Stimulated activated CD8-positive, alpha-beta memory T cell treated with anti-CD3 and anti-CD28 coated beads, Interleukin-2, amount 100 ng/mL, for 48 hours (primary cell): ENCODE measurements around the gene COPZ2.
"Not testable (repeated sequence)": the region's sequence is repeated elsewhere in the genome, so short reads cannot be mapped to it uniquely, and the experiment has no call there.

Experiments used
- DNase-seq, 2 donors: peaks; one replicate each; pipeline ENCODE4 v3.0.0-alpha.2; 2020; ENCODE audit warnings: low read depth in 2 of 2

The COPZ2 gene, protein sequence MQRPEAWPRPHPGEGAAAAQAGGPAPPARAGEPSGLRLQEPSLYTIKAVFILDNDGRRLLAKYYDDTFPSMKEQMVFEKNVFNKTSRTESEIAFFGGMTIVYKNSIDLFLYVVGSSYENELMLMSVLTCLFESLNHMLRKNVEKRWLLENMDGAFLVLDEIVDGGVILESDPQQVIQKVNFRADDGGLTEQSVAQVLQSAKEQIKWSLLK

DNA sequence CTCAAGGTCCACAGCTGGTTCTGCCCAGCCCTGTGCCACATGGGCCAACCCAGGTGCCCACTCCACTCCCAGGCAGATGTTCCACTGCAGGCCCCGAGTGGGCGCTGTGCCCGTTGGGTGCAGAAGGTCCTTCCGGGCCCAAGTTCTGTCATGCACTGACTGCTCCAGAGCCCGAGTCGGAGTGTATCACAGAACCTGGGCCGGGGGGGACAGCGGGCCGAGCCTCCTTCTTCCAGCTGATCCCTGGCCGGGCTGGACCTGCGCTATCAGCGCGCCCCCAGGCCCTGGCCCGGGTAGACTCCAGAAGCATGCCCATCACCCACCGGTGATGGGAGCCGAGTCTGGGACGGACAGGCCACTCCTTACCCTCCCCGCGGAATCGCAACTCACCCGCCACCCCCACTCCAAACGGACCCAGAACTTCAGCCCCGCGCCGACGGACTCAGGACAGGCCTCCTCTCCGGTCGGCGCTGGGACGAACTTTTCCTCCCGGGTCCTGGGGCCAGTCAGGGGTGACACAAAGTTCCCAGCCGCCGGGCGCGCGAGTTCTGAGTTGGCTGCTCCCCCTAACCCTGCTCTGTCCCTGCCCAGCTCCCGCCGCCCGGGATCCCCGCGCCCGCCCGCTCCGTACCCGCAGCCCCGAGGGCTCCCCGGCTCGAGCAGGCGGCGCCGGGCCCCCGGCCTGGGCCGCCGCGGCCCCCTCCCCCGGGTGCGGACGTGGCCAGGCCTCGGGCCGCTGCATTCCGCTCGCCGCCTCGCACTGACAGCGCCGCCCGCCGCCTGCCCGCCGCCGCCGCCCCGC is at the start of gene COPZ2:
TSS of gene COPZ2 (minus strand) at position 762 of the 802 bp plus-strand sequence. CDS start at position 742, 20 bp downstream.
- peak in 1 of 2 donors; percentile 52 for DNase-seq

DNA sequence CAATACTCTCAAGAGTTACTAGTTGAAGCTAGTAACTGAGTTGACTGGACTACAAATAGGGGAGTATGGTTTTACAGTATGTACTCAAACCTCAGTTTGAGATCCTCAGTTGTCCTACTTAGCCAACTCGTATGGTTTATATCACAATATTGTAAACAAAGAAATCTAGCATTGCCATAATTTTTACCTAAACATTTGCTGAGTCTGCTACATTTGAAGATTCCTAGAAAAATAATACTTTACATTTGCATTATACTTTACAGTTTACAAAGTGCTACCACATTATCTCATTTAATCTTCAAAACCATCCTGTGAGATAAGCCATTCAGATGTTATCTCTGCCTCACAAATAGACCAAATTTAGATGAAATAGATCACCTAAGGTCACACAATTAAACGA is 47.3 kb upstream of the COPZ2 start:
- no peak for DNase-seq

DNA sequence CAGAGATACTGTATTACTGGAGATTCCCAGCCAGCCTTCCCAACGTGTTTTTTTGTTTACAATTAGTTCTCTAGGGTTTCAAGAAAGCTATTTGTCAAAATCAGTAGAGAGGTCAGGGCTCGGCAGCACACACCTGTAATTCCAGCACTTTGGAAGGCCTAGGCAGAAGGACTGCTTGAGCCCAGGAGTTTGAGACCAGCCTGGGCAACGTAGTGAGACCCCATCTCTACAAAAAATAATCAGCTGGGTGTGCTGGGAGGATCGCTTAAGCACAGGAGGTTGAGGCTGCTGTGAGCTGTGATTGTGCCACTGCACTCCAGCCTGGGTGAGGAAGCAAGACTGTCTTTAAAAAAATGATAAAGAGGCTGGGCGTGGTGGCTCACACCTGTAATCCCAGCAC is 44.3 kb upstream of the COPZ2 start:
- no peak for DNase-seq

DNA sequence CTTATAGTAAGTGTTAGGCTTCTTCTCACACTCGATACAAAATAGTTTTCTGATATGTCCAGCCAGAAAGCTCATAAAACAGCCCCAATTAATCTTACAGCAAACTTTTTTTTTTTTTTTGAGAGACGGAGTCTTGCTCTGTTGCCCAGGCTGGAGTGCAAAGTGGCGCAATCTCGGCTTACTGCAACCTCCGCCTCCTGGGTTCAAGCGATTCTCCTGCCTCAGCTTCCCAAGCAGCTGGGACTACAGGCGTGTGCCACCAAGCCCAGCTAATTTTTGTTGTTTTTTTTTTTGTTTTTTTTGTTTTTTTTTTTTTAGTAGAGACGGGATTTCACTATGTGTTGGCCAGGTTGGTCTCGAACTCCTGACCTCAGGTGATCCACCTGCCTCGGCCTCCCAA is 39.6 kb upstream of the COPZ2 start:
- not testable (repeated sequence) for DNase-seq

DNA sequence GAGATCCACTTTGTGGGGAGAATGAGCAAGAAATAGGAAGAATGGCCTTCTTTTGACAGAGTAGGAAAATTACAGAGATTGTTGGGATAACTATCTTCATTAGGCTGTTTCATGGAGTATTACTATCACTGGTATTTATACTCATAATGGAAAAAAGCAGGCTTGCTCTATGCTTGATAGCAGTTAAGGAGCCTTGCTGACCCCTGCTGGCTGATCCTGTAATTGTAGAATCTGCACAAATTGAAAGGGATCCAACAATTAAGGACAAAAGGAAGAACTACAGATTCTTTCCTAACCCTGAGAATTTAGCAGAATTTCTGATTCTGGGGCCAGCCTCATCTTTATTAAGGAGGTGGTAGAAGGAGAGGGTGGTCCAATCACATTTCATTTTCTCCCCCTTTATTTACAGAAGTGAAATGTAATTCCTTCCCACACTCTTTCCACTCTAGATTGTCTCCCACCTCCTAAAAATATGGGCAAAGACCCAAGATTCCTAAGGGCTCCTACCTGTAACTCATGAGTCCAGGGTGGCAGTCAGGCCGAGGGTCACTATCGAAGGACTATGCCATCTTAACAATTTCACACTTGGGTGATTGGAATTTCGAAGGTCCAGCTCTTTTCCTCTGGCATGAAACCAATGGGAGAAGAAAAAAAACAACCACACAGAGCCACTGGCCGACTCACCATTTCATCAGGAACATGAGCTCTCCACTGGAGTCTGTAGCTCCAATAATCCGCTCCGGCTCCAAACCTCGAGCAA is 36.9 kb upstream of the COPZ2 start:
- peak; percentile 42 to 46 for DNase-seq

DNA sequence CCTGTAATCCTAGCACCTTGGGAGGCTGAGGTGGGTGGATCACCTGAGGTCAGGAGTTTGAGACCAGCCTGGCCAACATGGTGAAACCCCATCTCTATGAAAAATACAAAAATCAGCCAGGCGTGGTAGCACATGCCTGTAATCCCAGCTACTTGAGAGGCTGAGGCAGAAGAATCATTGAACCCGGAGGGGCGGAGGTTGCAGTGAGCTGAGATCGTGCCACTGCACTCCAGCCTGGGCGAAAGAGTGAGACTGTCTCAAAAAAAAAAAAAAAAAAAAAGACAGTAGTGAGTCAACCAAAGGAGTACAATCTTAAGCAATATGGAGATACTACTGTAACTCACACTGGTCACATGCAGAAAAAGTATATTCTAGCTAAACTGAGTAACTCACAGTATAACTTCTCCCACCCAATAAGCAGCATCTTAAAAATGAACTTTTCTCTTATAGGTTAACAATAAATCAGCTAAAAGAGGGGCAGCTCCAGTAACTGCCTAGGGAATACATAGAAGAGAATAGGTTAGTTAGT is 36.0 kb upstream of the COPZ2 start:
- not testable (repeated sequence) for DNase-seq

DNA sequence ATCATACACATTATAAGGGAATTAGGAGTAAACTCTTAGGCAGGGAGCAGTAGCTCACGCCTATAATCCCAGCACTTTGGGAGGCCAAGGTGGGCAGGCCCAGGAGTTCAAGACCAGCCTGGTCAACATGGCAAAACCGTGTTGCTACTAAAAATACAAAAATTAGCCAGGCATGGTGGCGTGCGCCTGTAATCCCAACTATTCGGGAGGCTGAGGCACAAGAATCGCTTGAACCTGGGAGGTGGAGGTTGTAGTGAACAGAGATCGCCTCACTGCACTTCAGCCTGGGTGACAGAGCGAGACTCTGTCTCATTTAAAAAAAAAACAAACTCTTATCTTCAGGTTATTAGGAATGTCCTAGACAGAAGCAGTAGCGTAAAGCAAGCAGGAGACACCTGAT is 35.2 kb upstream of the COPZ2 start:
- DNase-seq, result not testable (repeated sequence)

DNA sequence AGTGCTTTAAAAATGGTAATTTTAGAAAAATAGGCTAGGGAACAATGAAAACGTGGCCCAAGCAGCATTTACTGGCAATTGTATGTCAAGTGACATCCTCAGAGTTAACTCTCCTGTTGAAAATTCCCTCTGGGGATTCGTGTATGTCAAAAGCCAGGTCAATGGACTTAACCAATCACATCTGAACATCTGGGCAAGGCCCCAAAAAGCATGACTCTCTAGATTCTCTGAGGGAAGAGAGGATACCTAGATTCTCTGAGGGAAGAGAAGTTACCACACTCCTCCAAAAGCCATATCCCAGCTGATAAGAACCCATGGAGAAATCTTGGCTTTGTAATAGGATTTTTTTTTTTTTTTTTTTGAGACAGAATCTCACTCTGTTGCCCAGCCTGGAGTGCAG is 34.1 kb upstream of the COPZ2 start:
- no peak for DNase-seq

DNA sequence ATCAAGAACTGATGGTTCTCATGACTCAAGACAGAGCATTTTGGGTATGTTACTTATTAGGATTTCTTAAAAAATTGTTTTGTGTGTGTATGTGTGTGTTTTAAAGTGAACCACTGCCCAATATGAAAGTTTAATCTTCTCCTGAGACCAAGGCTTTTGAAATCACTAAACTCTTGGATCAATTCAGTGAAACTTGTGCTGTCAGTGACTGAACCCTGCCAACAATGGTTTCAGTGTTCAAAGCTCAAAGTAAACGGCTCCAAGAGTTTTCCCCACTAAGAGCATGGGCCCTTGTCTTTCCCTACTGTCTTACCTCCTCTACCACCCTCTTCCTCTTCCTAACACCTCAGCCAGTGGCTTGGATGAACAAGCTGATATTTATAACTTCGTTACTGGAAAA is 32.6 kb upstream of the COPZ2 start:
- DNase-seq, result no peak

DNA sequence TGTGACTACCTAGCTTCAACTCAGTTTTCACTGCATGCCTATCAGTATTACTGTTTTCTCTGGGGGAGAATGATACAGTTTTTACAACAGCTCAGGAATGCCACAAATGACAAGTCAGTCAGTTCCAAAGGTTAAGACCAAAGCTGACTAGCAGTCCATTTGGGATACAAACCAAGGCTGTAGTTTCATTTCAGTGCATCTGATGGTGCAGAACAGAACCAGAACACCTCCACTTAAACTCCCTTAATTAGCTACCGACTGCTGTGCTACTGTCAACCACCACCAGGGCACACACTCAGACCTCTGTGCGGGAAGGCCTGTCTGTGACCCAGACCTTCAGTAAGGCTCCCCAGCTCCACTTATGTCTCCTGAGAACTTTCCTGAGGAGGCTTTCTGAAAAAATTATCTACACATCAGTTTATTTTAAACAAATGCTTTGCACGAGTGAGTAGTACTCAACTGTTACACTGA is 30.9 kb upstream of the COPZ2 start:
- no peak for DNase-seq

DNA sequence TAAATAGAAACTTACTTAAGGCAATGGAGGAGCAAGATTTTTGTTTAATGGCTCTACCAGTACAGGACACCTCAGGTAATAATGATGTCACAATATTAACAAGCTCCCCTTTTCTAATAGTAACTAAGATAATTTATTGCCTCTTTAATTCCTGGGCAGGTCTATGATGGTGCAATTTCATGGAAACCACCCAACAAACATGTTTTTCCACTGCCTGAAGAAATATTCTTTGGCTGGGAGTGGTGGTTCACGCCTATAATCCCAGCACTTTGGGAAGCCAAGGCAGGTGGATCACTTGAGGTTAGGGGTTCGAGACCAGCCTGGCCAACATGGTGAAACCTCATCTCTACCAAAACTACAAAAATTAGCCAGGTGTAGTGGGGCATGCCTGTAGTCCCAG is 30.2 kb upstream of the COPZ2 start:
- not testable (repeated sequence) for DNase-seq

DNA sequence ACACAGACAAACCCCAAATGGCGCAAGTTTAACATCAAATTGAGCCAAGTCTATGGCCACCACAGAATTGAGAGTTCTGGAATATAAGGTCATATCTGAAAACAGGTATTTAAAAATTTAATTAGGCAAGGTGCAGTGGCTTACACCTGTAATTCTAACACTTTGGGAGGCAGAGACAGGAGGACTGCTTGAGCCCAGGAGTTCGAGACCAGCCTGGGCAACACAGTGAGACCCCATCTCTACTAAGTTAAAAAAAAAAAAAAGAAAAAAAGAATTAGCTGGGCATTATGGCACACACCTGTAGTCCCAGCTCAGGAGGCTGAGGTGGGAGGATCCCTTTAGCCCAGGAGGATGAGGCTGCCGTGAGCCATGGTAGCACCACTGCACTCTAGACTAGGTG is 29.6 kb upstream of the COPZ2 start:
- DNase-seq, result no peak

DNA sequence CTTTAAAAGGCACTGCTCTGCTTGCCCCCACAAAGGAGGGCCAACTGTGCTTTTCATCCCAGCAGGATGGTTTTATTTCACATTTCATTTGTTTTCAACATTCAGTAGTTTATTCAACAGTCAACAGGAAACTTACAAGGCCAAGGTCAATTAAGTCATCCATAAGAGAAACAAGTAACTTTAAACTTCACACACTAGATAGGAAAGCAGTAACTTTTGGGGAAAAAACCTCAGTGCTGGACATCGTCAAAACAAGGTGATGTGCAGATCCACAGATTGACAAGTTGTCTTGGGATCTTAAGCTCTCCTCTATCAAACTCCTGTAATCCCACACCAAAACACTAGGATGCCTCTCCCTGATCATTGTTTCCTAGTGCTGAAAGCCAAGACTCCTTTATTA is 29.1 kb upstream of the COPZ2 start:
- DNase-seq, result no peak

DNA sequence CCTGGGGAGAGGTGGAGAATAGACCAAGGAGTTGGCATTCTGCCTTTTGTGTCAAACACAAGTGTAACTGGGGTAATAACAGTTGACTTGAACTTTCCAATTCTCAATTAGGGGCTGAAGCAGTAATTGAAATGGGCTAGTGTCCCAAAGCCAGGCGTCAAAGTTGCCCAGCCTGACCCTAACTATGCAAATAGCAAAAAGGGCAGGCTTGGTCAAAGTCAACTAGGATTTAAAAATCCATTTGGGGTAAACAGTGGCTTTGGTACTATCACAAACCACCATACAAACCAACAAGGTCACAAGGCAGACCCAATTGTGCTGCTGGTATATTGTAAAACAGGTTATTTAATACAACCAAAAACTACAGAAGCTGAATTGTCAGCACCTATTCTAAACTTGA is 28.6 kb upstream of the COPZ2 start:
- DNase-seq, result no peak

DNA sequence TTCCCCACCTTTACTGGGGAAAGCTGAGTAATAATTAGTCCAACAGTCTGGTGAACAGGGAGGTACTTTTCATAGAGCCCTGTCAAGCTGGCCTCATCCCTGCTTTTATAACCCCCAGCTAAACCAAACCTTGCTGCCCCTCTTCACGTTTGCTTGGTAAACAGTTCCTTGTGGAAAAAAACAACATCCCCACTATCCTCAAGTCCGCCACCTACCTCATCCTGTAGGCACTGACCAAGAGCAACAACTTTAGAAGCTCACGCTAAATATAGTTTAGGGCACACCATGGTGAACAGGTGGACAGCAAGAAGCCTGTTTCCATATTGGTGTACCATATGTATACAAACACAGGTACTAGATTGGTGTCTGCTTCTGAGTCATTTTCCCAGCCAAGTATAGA is 27.0 kb upstream of the COPZ2 start:
- no peak for DNase-seq

DNA sequence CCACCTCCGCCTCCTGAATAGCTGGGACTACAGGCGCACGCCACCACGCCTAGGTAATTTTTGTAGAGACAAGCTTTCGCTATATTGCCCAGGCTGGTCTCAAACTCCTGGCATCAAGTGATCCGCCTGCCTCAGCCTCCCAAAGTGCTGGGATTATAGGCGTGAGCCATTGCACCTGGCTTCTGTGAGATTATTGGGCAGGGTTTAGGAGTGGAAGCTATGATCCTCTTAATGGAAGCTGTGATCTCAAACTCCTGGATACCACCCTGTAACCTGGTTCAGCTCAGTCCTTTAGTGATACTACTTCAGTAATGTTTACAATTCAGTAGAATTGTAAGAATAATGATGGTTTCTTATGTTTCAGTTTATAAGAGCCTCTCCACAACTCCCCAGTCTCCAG is 24.7 kb upstream of the COPZ2 start:
- DNase-seq, result no peak

DNA sequence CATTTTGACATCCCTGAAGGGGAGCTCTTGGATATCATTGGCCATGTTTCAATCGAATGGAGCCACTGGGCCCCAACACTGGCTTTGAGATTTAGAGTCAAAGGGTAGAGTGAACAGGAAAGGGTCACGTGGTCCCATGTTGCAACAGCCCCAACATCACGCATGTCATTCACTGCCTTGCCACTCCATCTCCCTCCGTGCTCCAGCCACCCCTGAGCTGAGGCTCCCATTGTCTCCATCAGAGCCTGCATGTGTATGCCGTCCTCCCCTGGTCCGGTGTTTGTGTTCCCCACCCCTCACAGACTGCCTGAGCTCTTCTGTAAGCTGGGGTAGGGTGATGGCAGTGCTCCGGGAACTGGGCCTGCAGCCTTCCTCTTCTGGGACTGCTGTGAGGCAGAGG is 22.7 kb upstream of the COPZ2 start:
- DNase-seq, result no peak

DNA sequence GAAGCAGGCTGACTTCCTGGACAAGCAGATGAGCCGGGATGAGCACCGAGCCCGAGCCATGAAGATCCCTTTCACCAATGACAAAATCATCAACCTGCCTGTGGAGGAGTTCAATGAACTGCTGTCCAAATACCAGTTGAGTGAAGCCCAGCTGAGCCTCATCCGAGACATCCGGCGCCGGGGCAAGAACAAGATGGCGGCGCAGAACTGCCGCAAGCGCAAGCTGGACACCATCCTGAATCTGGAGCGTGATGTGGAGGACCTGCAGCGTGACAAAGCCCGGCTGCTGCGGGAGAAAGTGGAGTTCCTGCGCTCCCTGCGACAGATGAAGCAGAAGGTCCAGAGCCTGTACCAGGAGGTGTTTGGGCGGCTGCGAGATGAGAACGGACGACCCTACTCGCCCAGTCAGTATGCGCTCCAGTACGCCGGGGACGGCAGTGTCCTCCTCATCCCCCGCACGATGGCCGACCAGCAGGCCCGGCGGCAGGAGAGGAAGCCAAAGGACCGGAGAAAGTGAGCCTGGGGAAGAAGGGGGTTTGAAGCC is 21.6 kb upstream of the COPZ2 start:
- no peak for DNase-seq

DNA sequence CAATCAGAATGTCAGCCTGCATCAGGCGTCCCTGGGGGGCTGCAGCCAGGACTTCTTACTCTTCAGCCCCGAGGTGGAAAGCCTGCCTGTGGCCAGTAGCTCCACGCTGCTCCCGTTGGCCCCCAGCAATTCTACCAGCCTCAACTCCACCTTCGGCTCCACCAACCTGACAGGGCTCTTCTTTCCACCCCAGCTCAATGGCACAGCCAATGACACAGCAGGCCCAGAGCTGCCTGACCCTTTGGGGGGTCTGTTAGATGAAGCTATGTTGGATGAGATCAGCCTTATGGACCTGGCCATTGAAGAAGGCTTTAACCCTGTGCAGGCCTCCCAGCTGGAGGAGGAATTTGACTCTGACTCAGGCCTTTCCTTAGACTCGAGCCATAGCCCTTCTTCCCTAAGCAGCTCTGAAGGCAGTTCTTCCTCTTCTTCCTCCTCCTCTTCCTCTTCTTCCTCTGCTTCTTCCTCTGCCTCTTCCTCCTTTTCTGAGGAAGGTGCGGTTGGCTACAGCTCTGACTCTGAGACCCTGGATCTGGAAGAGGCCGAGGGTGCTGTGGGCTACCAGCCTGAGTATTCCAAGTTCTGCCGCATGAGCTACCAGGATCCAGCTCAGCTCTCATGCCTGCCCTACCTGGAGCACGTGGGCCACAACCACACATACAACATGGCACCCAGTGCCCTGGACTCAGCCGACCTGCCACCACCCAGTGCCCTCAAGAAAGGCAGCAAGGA is 21.0 kb upstream of the COPZ2 start:
- no peak for DNase-seq

DNA sequence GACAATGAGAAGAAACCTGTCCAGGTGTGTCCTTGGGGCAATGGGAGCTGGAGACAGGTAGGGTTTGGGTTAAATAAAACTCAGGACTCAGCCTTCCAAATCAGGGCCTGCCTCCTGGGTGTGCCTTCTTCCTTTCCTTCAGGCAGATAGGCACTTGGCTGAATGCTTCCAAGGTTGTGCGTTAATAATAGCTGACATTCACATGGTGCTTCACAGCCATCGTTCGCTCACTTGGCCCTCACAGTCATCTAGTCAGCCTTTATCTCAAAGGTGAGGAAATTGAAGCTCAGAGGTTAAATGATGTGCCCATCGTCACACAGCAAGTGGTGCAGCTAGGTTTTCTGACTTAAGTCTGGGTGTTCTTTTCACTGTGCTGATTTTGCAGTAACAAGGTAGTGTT is 20.0 kb upstream of the COPZ2 start:
- no peak for DNase-seq

DNA sequence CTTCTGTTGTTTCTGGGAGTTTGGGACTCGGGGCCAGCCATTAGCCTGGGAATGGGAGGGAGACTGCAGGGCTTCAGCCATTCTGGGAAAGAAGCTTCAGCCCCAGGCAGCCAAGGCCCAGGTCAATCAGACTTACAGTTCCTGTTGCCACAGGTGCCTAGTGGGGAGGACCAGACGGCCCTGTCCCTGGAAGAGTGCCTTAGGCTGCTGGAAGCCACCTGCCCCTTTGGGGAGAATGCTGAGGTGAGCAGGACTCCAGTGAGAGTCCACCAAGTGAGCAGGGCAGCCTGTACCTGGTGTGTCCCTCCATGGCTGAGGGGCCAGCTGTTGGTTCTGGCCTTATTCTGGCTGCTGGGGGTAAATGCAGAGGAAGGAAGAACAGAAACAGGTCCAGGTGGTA is 19.3 kb upstream of the COPZ2 start:
- no peak for DNase-seq
